A673 (cell line): ENCODE data around the gene NGLY1.

ENCODE experiments used
- CTCF ChIP-seq: fragments of 300-800, 200-600 bp; sonication (generic); conservative IDR thresholded peaks from 2 replicates; pipeline ENCODE4 v1.5.1; 2017; ENCODE audit warnings: low read depth, mild to moderate bottlenecking, antibody characterized with exemption, low read length, moderate library complexity, mixed read lengths
- EZH2 ChIP-seq: fragments of 200-600 bp; sonication (generic); IDR thresholded peaks from 2 replicates; pipeline ENCODE4 v1.6.1; 2017; ENCODE audit warnings: borderline replicate concordance, low read depth, mild to moderate bottlenecking, mixed read lengths, antibody characterized with exemption, low read length; ENCODE audit not compliant: poor library complexity, severe bottlenecking

- no peak for TF ChIP-seq CTCF
- no peak for TF ChIP-seq EZH2
Measured at GRCh38 chr3:25818335-25818734, 35.1 kb upstream of the NGLY1 start.
